ENCODE results near the gene EBP.
"Not testable (repeated sequence)": the region's sequence is repeated elsewhere in the genome, so short reads cannot be mapped to it uniquely, and the experiment has no call there.

The EBP gene

GRCh38 chrX:48525853-48526252 lies 4.2 kb downstream of the EBP start:
- DNase-seq (ENCODE audit: low spot score), result not testable (repeated sequence)

- no peak for DNase-seq (ENCODE audit: low spot score)
Measured at GRCh38 chrX:48530736-48531135, 9.1 kb downstream of the EBP start.

GRCh38 chrX:48531358-48531959 lies 9.9 kb downstream of the EBP start:
- DNase-seq (ENCODE audit: low spot score), result no peak

- DNase-seq (ENCODE audit: low spot score), result no peak
Measured at GRCh38 chrX:48532161-48532560, 10.6 kb downstream of the EBP start.

- DNase-seq (ENCODE audit: low spot score), result no peak
Measured at GRCh38 chrX:48533165-48533564, 11.6 kb downstream of the EBP start.

GRCh38 chrX:48538641-48539344 lies 17.2 kb downstream of the EBP start:
- DNase-seq (ENCODE audit: low spot score), result no peak

- peak; percentile 82 for DNase-seq (ENCODE audit: low spot score)
Measured at GRCh38 chrX:48539345-48540027, 17.9 kb downstream of the EBP start, which contains the start of gene TBC1D25. TBC1D25 (plus strand) TSS chrX:48539714; CDS start chrX:48539798, 84 bp downstream.

GRCh38 chrX:48540028-48540375 lies 18.4 kb downstream of the EBP start:
- no peak for DNase-seq (ENCODE audit: low spot score)

- no peak for DNase-seq (ENCODE audit: low spot score)
Measured at GRCh38 chrX:48540480-48540879, 18.9 kb downstream of the EBP start.

GRCh38 chrX:48541140-48541814 lies 19.7 kb downstream of the EBP start:
- DNase-seq (ENCODE audit: low spot score), result no peak

- DNase-seq (ENCODE audit: low spot score), result no peak
Measured at GRCh38 chrX:48548871-48549270, 27.3 kb downstream of the EBP start.

- DNase-seq (ENCODE audit: low spot score), result not testable (repeated sequence)
Measured at GRCh38 chrX:48555731-48556325, 34.2 kb downstream of the EBP start.

- DNase-seq (ENCODE audit: low spot score), result peak; percentile 68
Measured at GRCh38 chrX:48558271-48558670, 36.7 kb downstream of the EBP start.

GRCh38 chrX:48559636-48560035 lies 38.0 kb downstream of the EBP start:
- no peak for DNase-seq (ENCODE audit: low spot score)

GRCh38 chrX:48560056-48560455 lies 38.4 kb downstream of the EBP start:
- no peak for DNase-seq (ENCODE audit: low spot score)

GRCh38 chrX:48560681-48561080 lies 39.1 kb downstream of the EBP start:
- DNase-seq (ENCODE audit: low spot score), result no peak

- no peak for DNase-seq (ENCODE audit: low spot score)
Measured at GRCh38 chrX:48569958-48570357, 48.4 kb downstream of the EBP start.

- DNase-seq (ENCODE audit: low spot score), result no peak
Measured at GRCh38 chrX:48573690-48574269, 52.2 kb downstream of the EBP start.

GRCh38 chrX:48574270-48575266 lies 53.0 kb downstream of the EBP start, which contains the start of gene RBM3:
RBM3 (plus strand) TSS chrX:48574484; CDS start chrX:48575181, 697 bp downstream.
- peak; percentile 89 for DNase-seq (ENCODE audit: low spot score)

- DNase-seq (ENCODE audit: low spot score), result no peak
Measured at GRCh38 chrX:48575642-48576041, 54.0 kb downstream of the EBP start.

- no peak for DNase-seq (ENCODE audit: low spot score)
Measured at GRCh38 chrX:48576108-48576507, 54.5 kb downstream of the EBP start.
